Measurements from ENCODE around the gene SAMD9L.

DNA sequence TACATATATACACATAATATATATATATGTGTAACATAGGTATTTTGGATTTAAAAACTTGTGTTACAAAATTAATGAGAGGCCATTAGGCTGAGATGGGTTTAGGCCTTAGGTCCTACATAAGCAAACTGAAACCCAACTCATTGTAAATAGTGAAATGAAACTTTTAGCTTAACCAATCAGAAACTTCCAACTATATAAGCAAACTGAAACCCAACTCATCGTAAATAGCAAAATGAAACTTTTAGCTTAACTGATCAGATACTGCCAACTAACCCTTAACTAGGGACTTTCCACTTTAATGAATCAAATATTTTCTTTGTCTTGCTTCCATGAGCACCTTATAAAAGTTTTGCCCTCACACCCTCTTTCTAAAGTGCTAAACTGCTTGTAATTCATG lies 17.3 kb upstream of the SAMD9L start:
- TF ChIP-seq EZH2phosphoT487 (IDR thresholded peaks at IDR 0.05; ENCODE audit: insufficient read depth, low read depth) (no peak), EZH2 (IDR thresholded peaks at IDR 0.05; ENCODE audit: insufficient read depth, poor library complexity, severe bottlenecking) (no peak)

All from GM23248 (cell line).